IMR-90 (cell line): Measurements from ENCODE around the gene TCHP. TPM values are rescaled to one million over a fixed set of nuclear protein-coding genes. Genes with fewer than 3 reads are reported as not detected.
"Not testable (repeated sequence)": the region's sequence is repeated elsewhere in the genome, so short reads cannot be mapped to it uniquely, and the experiment has no call there.

Experiments
- ATAC-seq: fragments of 200-7000 bp; cut with Tn5 transposase; 2 replicates; pipeline ENCODE4 v1.9.1; 2020; ENCODE audit warnings: low read depth, mild to moderate bottlenecking, moderate library complexity
- BruUV-seq: library from RNA; stranded (reverse); fragments of 400-500 nt; replicated peaks from 2 replicates; lab custom pipeline; 2021; lab: Mats Ljungman, UMichigan
- CTCF ChIA-PET: fragments of 300-600 bp; formaldehyde crosslinking; extraction: SDS; loops from one replicate; lab custom pipeline; 2021; ENCODE audit warnings: antibody characterized with exemption; lab: Yijun Ruan, JAX
- POLR2A ChIA-PET: fragments of 300-600 bp; sonication (Branson Sonifier 250); formaldehyde crosslinking; loops from one replicate; lab custom pipeline; 2022; ENCODE audit warnings: antibody characterized with exemption; ENCODE audit not compliant: unreplicated experiment; lab: Charles Lee
- DNase-seq: peaks from one replicate; pipeline ENCODE4 v3.0.0; 2013
- H2AFZ ChIP-seq: replicated peaks from 2 replicates; pipeline ENCODE3; 2013; ENCODE audit warnings: low read length, mild to moderate bottlenecking; ENCODE audit not compliant: poor library complexity
- H2AK5ac ChIP-seq: 2 replicates; pipeline ENCODE4 v1.6.1; 2013; ENCODE audit warnings: low read depth, low read length, inconsistent platforms
- H2AK9ac ChIP-seq: replicated peaks from 2 replicates; pipeline ENCODE3; 2013; ENCODE audit warnings: mild to moderate bottlenecking, low read depth, low read length, moderate library complexity; ENCODE audit not compliant: poor library complexity
- H2BK120ac ChIP-seq: 2 replicates; pipeline ENCODE4 v1.6.1; 2013; ENCODE audit warnings: low read depth, low read length, inconsistent platforms
- H2BK15ac ChIP-seq: 3 replicates; pipeline ENCODE4 v1.6.1; 2013; ENCODE audit warnings: low read depth, low read length, inconsistent platforms
- H2BK20ac ChIP-seq: 2 replicates; pipeline ENCODE4 v1.6.1; 2013; ENCODE audit warnings: low read depth, mild to moderate bottlenecking, inconsistent platforms, low read length, moderate library complexity
- H2BK5ac ChIP-seq: 2 replicates; pipeline ENCODE4 v1.6.1; 2013; ENCODE audit warnings: mild to moderate bottlenecking, low read depth, low read length, inconsistent platforms; ENCODE audit not compliant: poor library complexity, severe bottlenecking
- H3K14ac ChIP-seq: replicated peaks from 2 replicates; pipeline ENCODE4 v1.6.1; 2013; ENCODE audit warnings: low read depth, low read length, inconsistent platforms
- H3K18ac ChIP-seq: 2 replicates; pipeline ENCODE4 v1.6.1; 2013; ENCODE audit warnings: low read depth, low read length, control low read depth
- H3K23ac ChIP-seq: 2 replicates; pipeline ENCODE4 v1.6.1; 2013; ENCODE audit warnings: low read depth, low read length, inconsistent platforms
- H3K27ac ChIP-seq: 2 replicates; pipeline ENCODE4 v1.5.1; 2013; ENCODE audit warnings: mild to moderate bottlenecking, control low read depth, low read length; ENCODE audit not compliant: insufficient read depth
- H3K27me3 ChIP-seq: 2 replicates; pipeline ENCODE4 v1.6.1; 2013; ENCODE audit warnings: low read length; ENCODE audit not compliant: control insufficient read depth, insufficient read depth
- H3K36me3 ChIP-seq: 2 replicates; pipeline ENCODE4 v1.6.1; 2013; ENCODE audit warnings: low read length, mixed read lengths; ENCODE audit not compliant: control insufficient read depth, insufficient read depth
- H3K4ac ChIP-seq: 2 replicates; pipeline ENCODE4 v1.6.1; 2013; ENCODE audit warnings: low read depth, low read length, inconsistent platforms
- H3K4me1 ChIP-seq: 2 replicates; pipeline ENCODE4 v1.6.1; 2013; ENCODE audit warnings: low read length, mixed read lengths; ENCODE audit not compliant: control insufficient read depth, insufficient read depth
- H3K4me2 ChIP-seq: 2 replicates; pipeline ENCODE4 v1.6.1; 2013; ENCODE audit warnings: low read depth, mild to moderate bottlenecking, control low read depth, low read length, moderate library complexity
- H3K4me3 ChIP-seq: 2 replicates; pipeline ENCODE4 v1.5.1; 2013; ENCODE audit warnings: low read depth, mild to moderate bottlenecking, control low read depth, low read length, moderate library complexity; ENCODE audit not compliant: insufficient read depth
- H3K56ac ChIP-seq: 2 replicates; pipeline ENCODE4 v1.6.1; 2013; ENCODE audit warnings: low read length, inconsistent platforms; ENCODE audit not compliant: insufficient read depth; ENCODE audit errors: extremely low read depth
- H3K79me1 ChIP-seq, 2 experiments: 2 replicates each; pipeline ENCODE4 v1.6.1; 2013; ENCODE audit warnings: low read length in 2 of 2, inconsistent platforms in 1 of 2, low read depth in 1 of 2
- H3K9ac ChIP-seq: 2 replicates; pipeline ENCODE4 v1.6.1; 2013; ENCODE audit warnings: low read depth, low read length, control low read depth
- H3K9me1 ChIP-seq: 2 replicates; pipeline ENCODE4 v1.6.1; 2013; ENCODE audit warnings: low read length, inconsistent platforms; ENCODE audit not compliant: insufficient read depth
- H3K9me3 ChIP-seq: 2 replicates; pipeline ENCODE4 v1.6.1; 2013; ENCODE audit warnings: low read length; ENCODE audit not compliant: control insufficient read depth, insufficient read depth
- H4K20me1 ChIP-seq: 2 replicates; pipeline ENCODE4 v1.6.1; 2013; ENCODE audit warnings: low read length, inconsistent platforms; ENCODE audit not compliant: insufficient read depth
- H4K5ac ChIP-seq: 2 replicates; pipeline ENCODE4 v1.6.1; 2013; ENCODE audit warnings: mild to moderate bottlenecking, low read depth, low read length, control low read depth
- H4K8ac ChIP-seq, 2 experiments: 2 replicates each; pipeline ENCODE4 v1.6.1; 2013; ENCODE audit warnings: low read depth in 2 of 2, low read length in 2 of 2, control low read depth in 1 of 2, inconsistent platforms in 1 of 2
- H4K91ac ChIP-seq: 2 replicates; pipeline ENCODE4 v1.6.1; 2013; ENCODE audit warnings: low read depth, low read length, inconsistent platforms; ENCODE audit not compliant: insufficient read depth
- CEBPB ChIP-seq: IDR thresholded peaks from 2 replicates; pipeline ENCODE4 v1.6.1; 2012; ENCODE audit warnings: low read depth, low read length, improper control_type of control experiment
- RAD21 ChIP-seq: IDR thresholded peaks from 2 replicates; pipeline ENCODE4 v1.6.1; 2012; ENCODE audit warnings: low read length, improper control_type of control experiment
- SMC3 ChIP-seq: fragments of 150-350 bp; IDR thresholded peaks from 2 replicates; pipeline ENCODE4 v1.6.1; 2016; ENCODE audit warnings: low read depth, mild to moderate bottlenecking, antibody characterized with exemption, low read length, moderate library complexity
- WGBS, 2 experiments: methylation state at CpG; one replicate each; pipeline versions ENCODE4 v1.1.5 to v1.1.7; 2013; ENCODE audit warnings: missing lambda C conversion rate in 2 of 2; ENCODE audit not compliant: insufficient read length in 1 of 2; ENCODE audit errors: extremely low coverage in 2 of 2; 5-methylcytosine and 5-hydroxymethylcytosine counted together
- dilution Hi-C: fragments of 300-500 bp; cut with HindIII; formaldehyde crosslinking; loops from one replicate; pipeline ENCODE4 v1.14.3; 2018; ENCODE audit warnings: low sequenced_read_pairs; ENCODE audit not compliant: unreplicated experiment
- in situ Hi-C: fragments of 300-500 bp; cut with MboI; formaldehyde crosslinking; loops from 3 replicates; pipeline ENCODE4 v1.14.3; 2019; ENCODE audit warnings: low sequenced_read_pairs, inconsistent platforms, mixed read lengths
- intact Hi-C: fragments of 100-400 bp; cut with micrococcal nuclease; formaldehyde crosslinking; loops from 2 replicates; pipeline ENCODE4 v1.10.0; 2022
- polyA plus RNA-seq, 3 experiments: library from polyadenylated mRNA; depleted of rRNA; stranded (reverse); fragments of >200 nt; gene quantifications; 2 replicates each; pipeline ENCODE4 v1.2.3, GENCODE V29; 2012; ENCODE audit warnings: low replicate concordance in 1 of 3
- total RNA-seq: library from RNA; depleted of rRNA; stranded (reverse); fragments of >200 nt; gene quantifications from 2 replicates; pipeline ENCODE4 v1.2.3, GENCODE V29; 2012

TCHP gene
- total and polyA plus RNA-seq, 2 of the 4 experiments (the other 2 are of a cell fraction), result 6.1 to 13.4 TPM

DNA sequence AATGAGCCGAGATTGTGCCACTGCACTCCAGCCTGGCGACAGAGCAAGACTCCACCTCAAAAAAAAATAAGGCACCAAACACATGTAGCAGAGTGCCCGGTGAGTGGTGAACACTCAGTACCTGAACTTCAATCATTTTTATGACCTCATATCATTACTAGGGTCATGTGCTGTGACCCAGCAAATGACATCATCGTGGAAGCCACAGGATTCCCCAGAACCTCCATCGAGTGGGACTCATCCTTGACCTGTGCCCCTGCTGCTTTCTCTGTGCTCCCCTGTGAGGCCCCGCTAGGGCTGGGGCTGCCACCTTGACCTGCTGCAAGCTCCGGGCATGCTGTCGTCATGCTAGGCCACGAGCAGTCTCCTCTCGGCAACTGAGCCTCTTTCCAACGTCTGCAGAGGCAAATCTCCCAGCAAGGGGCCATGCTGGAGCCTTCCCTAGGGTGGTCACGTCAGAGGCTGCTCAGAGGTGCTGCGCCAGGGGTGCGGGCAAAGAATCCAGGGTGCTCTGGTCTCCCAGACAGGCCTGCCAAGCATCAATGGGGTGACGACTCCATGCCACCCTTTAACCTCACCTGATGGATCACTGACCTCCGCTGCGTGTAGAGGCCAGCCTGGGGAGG is 38.3 kb upstream of the TCHP start:
- intact Hi-C loops (no loop called here), dilution Hi-C loops (no loop called here), in situ Hi-C loops (no loop called here)
- H3K9me3 ChIP-seq, result no peaks in the 10 kb centered on the region
- no peak overlapping the region for H4K8ac ChIP-seq
- CTCF ChIA-PET, result no interaction called here
- no peak for TF ChIP-seq SMC3
- no peak for TF ChIP-seq RAD21
- no peak for TF ChIP-seq CEBPB
- H3K4me1 ChIP-seq, result peaks cover 10% of the 10 kb centered on the region
- no peak overlapping the region for H3K4me3 ChIP-seq
- H3K14ac ChIP-seq, result no peak overlapping the region
- H2BK5ac ChIP-seq, result no peak overlapping the region
- H3K4ac ChIP-seq, result no peak overlapping the region
- POLR2A ChIA-PET, result no interaction called here
- H4K91ac ChIP-seq, result no peak overlapping the region
- no peak overlapping the region for H2BK120ac ChIP-seq
- no peak overlapping the region for H3K56ac ChIP-seq
- peak overlapping the region; percentile 74 for H2AK9ac ChIP-seq
- DNase-seq, result peak; percentile 20
- peaks cover 17% of the 10 kb centered on the region for H3K9me1 ChIP-seq
- H3K9ac ChIP-seq, result no peak overlapping the region
- peaks cover 13 to 54% of the 10 kb centered on the region in 2 experiments for H3K79me1 ChIP-seq
- ATAC-seq, result no peak
- H4K5ac ChIP-seq, result no peak overlapping the region
- no peak overlapping the region for H3K4me2 ChIP-seq
- H2BK15ac ChIP-seq, result no peak overlapping the region
- H3K36me3 ChIP-seq, result peaks cover 19% of the 10 kb centered on the region
- no peak overlapping the region for H3K23ac ChIP-seq
- H2BK20ac ChIP-seq, result no peak overlapping the region
- H3K27ac ChIP-seq, result no peak overlapping the region
- no TSS peak for BruUV-seq
- H2AFZ ChIP-seq, result no peak overlapping the region
- no peak overlapping the region for H3K18ac ChIP-seq
- 80% methylated on average over 15 of the region's 17 CpGs; no CpG with 5 or more reads in 1 of the 2 experiments for WGBS, 2 experiments
- H2AK5ac ChIP-seq, result no peak overlapping the region
- no peaks in the 10 kb centered on the region for H3K27me3 ChIP-seq
- H4K20me1 ChIP-seq, result peaks cover 29% of the 10 kb centered on the region

GRCh38 chr12:109862491-109862890 is 37.6 kb upstream of the TCHP start:
- H4K8ac ChIP-seq, H2AK9ac ChIP-seq, H3K27ac ChIP-seq, H3K14ac ChIP-seq, H3K9me3 ChIP-seq, intact Hi-C loops, H2AK5ac ChIP-seq, H3K4me3 ChIP-seq, H2AFZ ChIP-seq, H4K91ac ChIP-seq, POLR2A ChIA-PET, H3K56ac ChIP-seq, H3K4me1 ChIP-seq, H2BK5ac ChIP-seq, ATAC-seq, in situ Hi-C loops, H3K18ac ChIP-seq, H2BK15ac ChIP-seq, H3K4ac ChIP-seq, H2BK20ac ChIP-seq, H3K9ac ChIP-seq, DNase-seq, CTCF ChIA-PET, BruUV-seq, H3K23ac ChIP-seq, H3K4me2 ChIP-seq, H3K27me3 ChIP-seq, dilution Hi-C loops, H4K5ac ChIP-seq, H2BK120ac ChIP-seq: not testable (repeated sequence)
- H3K9me1 ChIP-seq, result peaks cover 17% of the 10 kb centered on the region
- H3K79me1 ChIP-seq, result peaks cover 11 to 54% of the 10 kb centered on the region in 2 experiments; a peak in 3 of 4 replicates
- H4K20me1 ChIP-seq, result peaks cover 29% of the 10 kb centered on the region
- peaks cover 13% of the 10 kb centered on the region for H3K36me3 ChIP-seq
- WGBS, 2 experiments, result 92% methylated on average over 2 of the region's 9 CpGs; no CpG with 5 or more reads in 1 of the 2 experiments
